ENCODE measurements around the gene OPN5. TPM values are rescaled to one million over a fixed set of nuclear protein-coding genes. Genes with fewer than 3 reads are reported as not detected.
"Not testable (repeated sequence)": the region's sequence is repeated elsewhere in the genome, so short reads cannot be mapped to it uniquely, and the experiment has no call there.

OPN5 gene
- polyA plus RNA-seq, 1 of the 3 experiments (the other 2 are of a cell fraction), result not detected

GRCh38 chr6:47743744-47744143, 38.1 kb upstream of the OPN5 start:
- no peak overlapping the region for H3K27ac ChIP-seq (ENCODE audit: low read depth in 2 of 2, low read length in 1 of 2)
- no peaks in the 10 kb centered on the region for H3K9me2 ChIP-seq
- no peaks in the 10 kb centered on the region for H3F3A ChIP-seq (replicated peaks; ENCODE audit: insufficient read depth)
- peaks cover 5% of the 10 kb centered on the region; the same call in 1 of the 2 replicates for H3K27me3 ChIP-seq (ENCODE audit: insufficient read depth)
- H2AFZ ChIP-seq (ENCODE audit: low read depth), result no peak overlapping the region
- no peaks in the 10 kb centered on the region for H4K20me1 ChIP-seq (ENCODE audit: insufficient read depth)
- no peaks in the 10 kb centered on the region for H3K4me1 ChIP-seq (ENCODE audit: control insufficient read depth in 1 of 2, insufficient read depth in 2 of 2, low read depth in 1 of 2, low read length in 1 of 2)
- no peaks in the 10 kb centered on the region for H3K79me2 ChIP-seq (ENCODE audit: insufficient read depth)
- H3K4me3 ChIP-seq (ENCODE audit: low read depth in 2 of 2, low read length in 1 of 2), result no peak overlapping the region
- no peak for DNase-seq
- POLR2A ChIA-PET, result no interaction called here
- no peak overlapping the region for H3K4me2 ChIP-seq
- CTCF ChIA-PET, result no interaction called here
- TF ChIP-seq TCF12 (IDR thresholded peaks at IDR 0.05) (no peak), CHD2 (IDR thresholded peaks at IDR 0.05; ENCODE audit: low read length, partially characterized antibody) (no peak), USF1 (IDR thresholded peaks at IDR 0.05; ENCODE audit: borderline replicate concordance, low read depth) (no peak), MXI1 (IDR thresholded peaks at IDR 0.05; ENCODE audit: low read depth, low read length) (no peak)
- H3K9me3 ChIP-seq, result no peaks in the 10 kb centered on the region
- H3K36me3 ChIP-seq (replicated peaks in 1 of 2; ENCODE audit: control insufficient read depth in 1 of 2, insufficient read depth in 2 of 2, low read length in 1 of 2), result no peaks in the 10 kb centered on the region
- no peak overlapping the region for H3K9ac ChIP-seq

GRCh38 chr6:47745269-47745668, 36.6 kb upstream of the OPN5 start:
- H3K4me1 ChIP-seq (ENCODE audit: control insufficient read depth in 1 of 2, insufficient read depth in 2 of 2, low read depth in 1 of 2, low read length in 1 of 2); H2AFZ ChIP-seq (ENCODE audit: low read depth); H4K20me1 ChIP-seq (ENCODE audit: insufficient read depth); H3K36me3 ChIP-seq (replicated peaks in 1 of 2; ENCODE audit: control insufficient read depth in 1 of 2, insufficient read depth in 2 of 2, low read length in 1 of 2); POLR2A ChIA-PET; H3K9ac ChIP-seq; H3K4me2 ChIP-seq; H3K4me3 ChIP-seq (ENCODE audit: low read depth in 2 of 2, low read length in 1 of 2); H3K79me2 ChIP-seq (ENCODE audit: insufficient read depth); H3F3A ChIP-seq (replicated peaks; ENCODE audit: insufficient read depth); H3K9me3 ChIP-seq; H3K27ac ChIP-seq (ENCODE audit: low read depth in 2 of 2, low read length in 1 of 2); H3K9me2 ChIP-seq; H3K27me3 ChIP-seq (ENCODE audit: insufficient read depth); DNase-seq: not testable (repeated sequence)
- 46% methylated on average over 3 of the region's 3 CpGs for WGBS (ENCODE audit: low lambda C conversion rate)
- CTCF ChIA-PET, result interaction anchor here (1.0 to 1.5 kb wide), 2 partner anchors 11 to 114 kb away, joined by 3 to 4 read pairs; no protein-coding TSS in a partner anchor

GRCh38 chr6:47749757-47750156, 32.1 kb upstream of the OPN5 start:
- peaks cover 10% of the 10 kb centered on the region; the same call in 1 of the 2 replicates for H3K27me3 ChIP-seq (ENCODE audit: insufficient read depth)
- no peak for TF ChIP-seq TCF12 (IDR thresholded peaks at IDR 0.05)
- TF ChIP-seq IRF3 (IDR thresholded peaks at IDR 0.05; ENCODE audit: low read depth, low read length), result no peak
- H3K4me3 ChIP-seq (ENCODE audit: low read depth in 2 of 2, low read length in 1 of 2), result no peak overlapping the region
- no peaks in the 10 kb centered on the region for H3K36me3 ChIP-seq (replicated peaks in 1 of 2; ENCODE audit: control insufficient read depth in 1 of 2, insufficient read depth in 2 of 2, low read length in 1 of 2)
- H3K79me2 ChIP-seq (ENCODE audit: insufficient read depth), result no peaks in the 10 kb centered on the region
- 0% methylated on average over 1 of the region's 1 CpG for WGBS (ENCODE audit: low lambda C conversion rate)
- no peaks in the 10 kb centered on the region for H3K9me2 ChIP-seq
- H3K4me1 ChIP-seq (ENCODE audit: control insufficient read depth in 1 of 2, insufficient read depth in 2 of 2, low read depth in 1 of 2, low read length in 1 of 2), result no peaks in the 10 kb centered on the region
- H3K9ac ChIP-seq, result no peak overlapping the region
- no peaks in the 10 kb centered on the region for H3F3A ChIP-seq (replicated peaks; ENCODE audit: insufficient read depth)
- no peaks in the 10 kb centered on the region for H4K20me1 ChIP-seq (ENCODE audit: insufficient read depth)
- no peak overlapping the region for H3K27ac ChIP-seq (ENCODE audit: low read depth in 2 of 2, low read length in 1 of 2)
- POLR2A ChIA-PET, result no interaction called here
- CTCF ChIA-PET, result no interaction called here
- DNase-seq, result no peak
- no peaks in the 10 kb centered on the region for H3K9me3 ChIP-seq
- H3K4me2 ChIP-seq, result no peak overlapping the region
- no peak overlapping the region for H2AFZ ChIP-seq (ENCODE audit: low read depth)

All from SK-N-SH (cell line).